Fibroblast of skin of scalp (primary cell): ENCODE measurements around the gene RAB12. TPM values are rescaled to one million over a fixed set of nuclear protein-coding genes. Genes with fewer than 3 reads are reported as not detected.
"Not testable (repeated sequence)": the region's sequence is repeated elsewhere in the genome, so short reads cannot be mapped to it uniquely, and the experiment has no call there.

Source experiments
- DNase-seq: peaks from one replicate; pipeline ENCODE4 v3.0.0-alpha.2; 2013
- polyA plus RNA-seq, 2 experiments: library from polyadenylated mRNA; unstranded; fragments of 120-200 nt; gene quantifications; one replicate each; pipeline ENCODE4 v1.2.1, GENCODE V29; 2013; ENCODE audit not compliant: insufficient read length in 2 of 2

The RAB12 gene, protein sequence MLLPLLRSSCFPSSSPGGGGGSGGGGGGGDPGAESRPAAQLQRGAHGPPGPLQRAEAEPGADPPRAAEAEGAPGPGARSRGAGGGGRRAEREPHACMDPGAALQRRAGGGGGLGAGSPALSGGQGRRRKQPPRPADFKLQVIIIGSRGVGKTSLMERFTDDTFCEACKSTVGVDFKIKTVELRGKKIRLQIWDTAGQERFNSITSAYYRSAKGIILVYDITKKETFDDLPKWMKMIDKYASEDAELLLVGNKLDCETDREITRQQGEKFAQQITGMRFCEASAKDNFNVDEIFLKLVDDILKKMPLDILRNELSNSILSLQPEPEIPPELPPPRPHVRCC
- 40.6 TPM for polyA plus RNA-seq (2013, experiment 1 of 2; ENCODE audit: insufficient read length)
- polyA plus RNA-seq (2013, experiment 2 of 2; ENCODE audit: insufficient read length), result 45.2 TPM

DNA sequence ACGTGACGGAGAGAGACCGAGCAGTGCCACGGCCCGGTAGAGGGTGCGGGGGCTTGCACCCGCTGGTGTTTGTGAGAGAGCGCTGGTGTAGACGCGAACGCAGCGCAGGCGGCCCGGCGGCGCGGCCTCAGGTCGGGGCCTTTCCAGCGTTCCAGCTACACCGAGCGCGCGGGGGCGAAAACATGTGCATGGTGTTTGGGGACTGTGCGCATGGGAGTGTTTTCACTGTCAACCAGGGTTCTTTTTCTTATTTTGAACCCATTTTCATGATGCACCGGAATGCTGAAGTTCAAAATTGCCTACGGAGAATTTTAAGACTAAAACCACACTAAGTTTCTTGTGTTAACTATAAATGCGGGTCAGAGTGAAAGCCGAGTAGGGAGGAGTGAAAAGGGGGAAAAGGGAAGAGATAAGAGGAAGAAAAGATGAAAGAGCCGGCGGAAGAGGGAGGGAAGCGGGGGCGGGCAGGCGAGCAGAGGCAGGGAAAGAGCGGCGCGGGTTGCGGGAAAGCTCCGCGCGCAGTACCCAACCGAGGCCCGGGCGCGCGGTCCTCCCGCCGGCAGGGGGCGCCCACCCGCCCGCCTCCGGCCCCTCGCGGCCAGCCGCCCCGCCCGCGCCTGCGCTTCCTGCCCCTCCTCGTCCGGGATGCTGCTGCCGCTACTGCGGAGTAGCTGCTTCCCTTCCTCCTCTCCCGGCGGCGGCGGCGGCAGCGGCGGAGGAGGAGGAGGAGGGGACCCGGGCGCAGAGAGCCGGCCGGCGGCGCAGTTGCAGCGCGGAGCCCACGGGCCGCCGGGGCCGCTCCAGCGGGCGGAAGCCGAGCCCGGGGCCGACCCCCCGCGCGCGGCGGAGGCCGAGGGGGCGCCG lies at the start of gene RAB12:
Gene RAB12 (plus strand): TSS at position 643 of the 864 bp plus-strand sequence. CDS start 3 bp downstream, at position 646.
- DNase-seq, result peak; percentile 89

DNA sequence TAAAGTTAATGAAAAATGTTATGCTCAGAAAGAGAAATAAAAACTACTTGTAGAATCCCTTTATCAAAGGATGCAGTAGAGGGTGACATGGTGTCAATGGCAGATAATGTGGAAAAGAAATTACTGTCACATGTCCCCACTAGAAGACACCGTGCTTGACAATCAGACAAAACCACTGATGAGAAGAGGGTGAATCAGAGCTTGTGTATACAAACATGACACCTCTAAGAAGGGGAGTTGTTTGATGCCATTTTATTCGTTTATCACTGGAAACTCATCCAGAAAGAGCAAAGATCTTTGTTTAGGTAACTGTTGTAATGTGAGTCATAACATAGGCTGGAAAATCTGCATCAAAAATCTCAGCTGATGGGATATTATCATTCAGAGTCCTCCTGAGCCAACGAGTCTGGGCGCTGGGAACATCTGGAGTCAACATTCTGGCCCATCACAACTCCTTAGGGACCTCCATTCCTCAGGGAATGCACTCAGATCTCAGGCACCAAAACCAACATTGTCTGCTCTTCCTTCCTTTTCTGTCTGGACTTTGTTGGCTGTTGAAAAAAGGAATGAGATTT lies 49.5 kb upstream of the RAB12 start:
- no peak for DNase-seq

GRCh38 chr18:8561123-8561910 lies 47.9 kb upstream of the RAB12 start:
- DNase-seq, result no peak

- DNase-seq, result no peak
Observed at GRCh38 chr18:8562070-8562469, 47.2 kb upstream of the RAB12 start.

GRCh38 chr18:8562919-8563318 lies 46.3 kb upstream of the RAB12 start:
- no peak for DNase-seq

- no peak for DNase-seq
Observed at GRCh38 chr18:8571399-8571798, 37.8 kb upstream of the RAB12 start.

DNA sequence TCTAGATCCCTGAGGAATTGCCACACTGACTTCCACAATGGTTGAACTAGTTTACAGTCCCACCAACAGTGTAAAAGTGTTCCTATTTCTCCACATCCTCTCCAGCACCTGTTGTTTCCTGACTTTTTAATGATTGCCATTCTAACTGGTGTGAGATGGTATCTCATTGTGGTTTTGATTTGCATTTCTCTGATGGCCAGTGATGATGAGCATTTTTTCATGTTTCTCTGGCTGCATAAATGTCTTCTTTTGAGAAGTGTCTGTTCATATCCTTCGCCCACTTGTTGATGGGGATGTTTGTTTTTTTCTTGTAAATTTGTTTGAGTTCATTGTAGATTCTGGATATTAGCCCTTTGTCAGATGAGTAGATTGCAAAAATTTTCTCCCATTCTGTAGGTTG lies 35.5 kb upstream of the RAB12 start:
- DNase-seq, result not testable (repeated sequence)

DNA sequence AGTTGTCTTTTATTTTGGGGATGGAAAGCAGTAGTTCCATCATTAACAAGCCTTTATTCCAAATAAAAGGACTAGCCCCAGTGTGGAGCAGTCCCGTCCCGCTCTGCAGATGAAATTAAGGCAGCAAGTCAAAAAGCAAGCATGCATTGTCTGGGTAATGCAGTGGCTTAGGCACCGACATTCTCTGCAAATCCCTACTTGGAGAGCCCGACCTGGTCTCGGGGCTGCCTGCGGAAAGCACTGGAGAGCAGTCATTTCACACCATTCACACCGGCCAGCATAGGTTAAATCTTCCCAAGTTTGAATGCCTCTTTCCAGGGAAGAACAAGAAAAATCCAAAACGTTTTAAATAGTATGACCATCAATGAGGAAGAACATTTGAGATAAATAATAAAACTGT lies 24.4 kb upstream of the RAB12 start:
- no peak for DNase-seq

- no peak for DNase-seq
Observed at GRCh38 chr18:8586941-8587340, 22.3 kb upstream of the RAB12 start.

DNA sequence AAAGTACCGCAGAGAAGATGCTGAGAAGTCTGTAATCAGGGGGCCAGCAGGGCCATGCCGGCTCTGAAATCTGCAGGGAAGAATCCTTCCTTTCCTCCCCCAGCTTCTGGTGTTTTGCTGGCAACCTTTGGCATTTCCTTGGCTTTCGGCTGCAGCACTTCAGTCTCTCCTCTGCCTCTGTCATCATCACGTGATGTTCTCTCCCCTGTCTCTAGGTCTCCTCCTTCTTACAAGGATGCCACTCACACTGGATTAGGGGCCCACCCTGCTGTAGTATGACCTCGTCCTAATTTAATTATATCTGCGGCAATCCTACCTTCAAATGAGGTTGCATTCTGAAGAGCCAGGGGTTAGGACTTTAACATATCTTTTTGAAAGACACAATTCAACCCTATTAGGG lies 13.8 kb upstream of the RAB12 start:
- no peak for DNase-seq

- no peak for DNase-seq
Observed at GRCh38 chr18:8601277-8602032, 7.8 kb upstream of the RAB12 start.

DNA sequence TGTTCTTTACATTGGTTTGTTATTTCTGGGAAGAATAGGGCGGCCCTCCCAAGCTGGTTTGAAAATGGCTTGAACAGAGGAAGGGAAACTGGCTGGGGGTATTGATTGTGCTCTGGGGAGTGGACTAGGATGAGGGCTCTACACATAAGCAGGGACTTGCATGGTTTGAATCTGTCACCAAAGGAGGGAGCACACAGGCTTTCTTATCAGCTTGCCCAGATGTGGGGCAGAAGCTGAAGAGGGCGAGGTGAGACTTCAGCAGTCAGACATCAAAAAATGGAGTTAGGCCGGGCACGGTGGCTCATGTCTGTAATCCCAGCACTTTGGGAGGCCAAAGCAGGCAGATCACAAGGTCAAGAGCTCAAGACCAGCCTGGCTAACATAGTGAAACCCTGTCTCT lies 7.2 kb upstream of the RAB12 start:
- no peak for DNase-seq

DNA sequence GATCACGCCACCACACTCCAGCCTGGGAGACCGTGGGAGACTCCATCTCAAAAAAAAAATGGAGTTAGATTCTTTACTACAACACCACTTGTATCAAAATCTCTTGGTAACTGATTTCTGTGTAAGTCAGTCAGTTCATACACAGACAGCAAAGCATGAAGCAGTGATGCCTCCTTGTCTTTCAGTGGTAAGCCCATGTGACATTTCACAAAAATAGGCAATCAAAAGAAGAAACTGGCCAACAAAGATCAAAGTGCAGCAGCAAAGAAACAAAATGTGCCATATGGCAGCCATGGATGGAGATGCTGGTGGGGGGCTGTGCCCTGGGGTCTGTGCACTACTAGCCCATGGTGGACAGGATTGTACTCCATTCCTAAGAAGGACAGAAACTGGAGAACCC lies 6.7 kb upstream of the RAB12 start:
- no peak for DNase-seq

DNA sequence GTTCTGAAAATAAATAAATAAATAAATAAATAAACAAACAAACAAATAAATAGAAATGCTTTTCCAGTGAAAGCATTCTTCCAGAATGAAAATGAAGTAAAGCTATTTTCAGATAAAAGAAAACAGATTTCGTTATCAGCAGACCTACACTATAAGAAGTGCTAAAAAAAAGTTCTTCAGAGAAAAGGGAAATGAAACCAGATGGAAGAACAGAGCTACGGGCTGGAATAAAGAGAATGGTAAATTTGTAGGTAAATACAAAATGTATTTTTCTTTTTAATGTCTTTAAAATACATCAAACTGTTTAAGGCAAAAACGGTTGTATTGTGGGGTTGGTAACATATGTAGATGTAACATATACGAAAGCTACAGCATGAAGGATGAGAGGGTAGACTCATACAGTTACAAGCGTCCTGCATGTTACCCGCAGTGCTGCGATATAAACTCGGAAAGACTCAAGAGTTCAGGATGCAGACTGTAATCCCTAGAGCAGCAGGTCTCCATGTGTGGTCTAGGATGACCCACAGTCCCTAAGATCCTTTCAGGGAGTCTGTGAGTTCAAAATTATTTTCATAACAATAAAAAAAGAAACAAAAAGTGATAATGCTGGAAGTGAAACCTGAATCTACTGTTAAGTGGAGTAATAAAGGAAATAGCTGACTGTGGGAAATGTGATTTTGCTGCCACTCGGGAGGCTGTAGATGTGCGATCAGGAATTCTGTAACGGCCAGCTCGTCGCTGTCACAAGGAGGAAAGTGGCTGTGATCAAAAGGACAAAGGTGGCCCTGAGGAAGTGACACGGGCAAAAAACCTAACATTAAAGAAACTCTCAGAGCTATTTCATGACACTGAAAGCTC lies 5.3 kb upstream of the RAB12 start:
- no peak for DNase-seq

GRCh38 chr18:8605974-8606373 lies 3.3 kb upstream of the RAB12 start:
- DNase-seq, result no peak

- no peak for DNase-seq
Observed at GRCh38 chr18:8607776-8608742, 1.2 kb upstream of the RAB12 start.

DNA sequence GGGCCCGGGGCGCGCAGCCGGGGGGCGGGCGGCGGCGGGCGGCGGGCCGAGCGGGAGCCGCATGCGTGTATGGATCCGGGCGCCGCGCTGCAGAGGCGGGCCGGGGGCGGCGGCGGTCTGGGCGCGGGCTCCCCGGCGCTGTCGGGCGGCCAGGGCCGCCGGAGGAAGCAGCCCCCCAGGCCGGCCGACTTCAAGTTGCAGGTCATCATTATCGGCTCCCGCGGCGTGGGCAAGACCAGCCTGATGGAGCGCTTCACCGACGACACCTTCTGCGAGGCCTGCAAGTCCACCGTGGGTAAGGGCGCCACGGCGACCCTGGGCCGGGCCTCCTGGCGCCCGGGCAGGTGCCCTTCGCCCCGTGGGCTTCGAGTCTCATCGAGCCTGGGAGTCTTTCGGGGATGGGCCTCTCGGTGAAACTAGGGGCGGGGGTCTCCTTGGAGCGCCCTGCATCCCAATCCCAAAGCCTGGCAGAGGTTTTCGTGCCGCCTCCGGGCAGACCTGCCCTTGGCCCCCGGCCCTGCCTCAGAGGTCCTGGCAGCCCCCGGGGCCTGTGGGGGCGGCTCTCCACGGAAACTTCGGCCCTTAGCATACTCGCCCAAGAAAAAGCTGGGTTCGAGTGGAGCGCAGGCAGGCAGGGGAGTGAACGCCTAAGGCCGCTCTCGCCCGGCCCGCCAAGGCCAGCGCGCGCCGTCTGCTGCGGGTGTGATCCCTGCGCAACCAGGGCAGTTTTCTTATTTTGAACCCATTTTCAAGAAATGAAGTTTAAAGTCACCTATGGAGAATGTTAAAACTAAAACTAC lies 622 bp downstream of the RAB12 start:
- DNase-seq, result no peak

GRCh38 chr18:8610459-8610851 lies 1.2 kb downstream of the RAB12 start:
- no peak for DNase-seq
